MM.1S (cell line): ENCODE data around the gene SPECC1.

Source experiments
- EZH2phosphoT487 ChIP-seq: fragments of 300-600 bp; sonication (generic); IDR thresholded peaks from 2 replicates; pipeline ENCODE4 v1.6.1; 2018; ENCODE audit warnings: antibody characterized with exemption, low read length
- TF ChIP-seq, protein P1 (sequence below): fragments of 300-600 bp; sonication (generic); IDR thresholded peaks from 2 replicates; pipeline ENCODE4 v1.5.1; 2016; ENCODE audit warnings: antibody characterized with exemption, low read length, mixed read lengths

DNA sequence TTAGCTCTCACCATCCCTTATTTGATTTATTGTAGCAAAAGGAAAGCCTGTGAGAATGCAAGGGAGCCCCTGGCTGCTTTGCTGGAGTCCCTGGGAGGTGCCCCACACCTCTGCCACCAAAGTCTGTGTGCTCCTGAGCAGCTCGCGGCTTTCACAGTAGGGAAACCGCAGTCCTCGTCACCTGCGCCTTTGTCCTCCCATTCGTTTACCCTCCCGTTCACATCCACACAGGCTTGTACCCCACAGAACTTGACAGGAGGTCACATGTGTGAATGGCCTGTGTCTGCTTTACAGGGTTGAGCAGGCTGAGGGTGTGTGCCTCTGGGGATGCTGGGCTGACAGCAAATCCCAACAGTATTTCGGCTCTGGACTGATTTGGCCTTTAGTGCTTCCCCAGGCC, 305.7 kb downstream of the SPECC1 start:
- TF ChIP-seq, protein P1, sequence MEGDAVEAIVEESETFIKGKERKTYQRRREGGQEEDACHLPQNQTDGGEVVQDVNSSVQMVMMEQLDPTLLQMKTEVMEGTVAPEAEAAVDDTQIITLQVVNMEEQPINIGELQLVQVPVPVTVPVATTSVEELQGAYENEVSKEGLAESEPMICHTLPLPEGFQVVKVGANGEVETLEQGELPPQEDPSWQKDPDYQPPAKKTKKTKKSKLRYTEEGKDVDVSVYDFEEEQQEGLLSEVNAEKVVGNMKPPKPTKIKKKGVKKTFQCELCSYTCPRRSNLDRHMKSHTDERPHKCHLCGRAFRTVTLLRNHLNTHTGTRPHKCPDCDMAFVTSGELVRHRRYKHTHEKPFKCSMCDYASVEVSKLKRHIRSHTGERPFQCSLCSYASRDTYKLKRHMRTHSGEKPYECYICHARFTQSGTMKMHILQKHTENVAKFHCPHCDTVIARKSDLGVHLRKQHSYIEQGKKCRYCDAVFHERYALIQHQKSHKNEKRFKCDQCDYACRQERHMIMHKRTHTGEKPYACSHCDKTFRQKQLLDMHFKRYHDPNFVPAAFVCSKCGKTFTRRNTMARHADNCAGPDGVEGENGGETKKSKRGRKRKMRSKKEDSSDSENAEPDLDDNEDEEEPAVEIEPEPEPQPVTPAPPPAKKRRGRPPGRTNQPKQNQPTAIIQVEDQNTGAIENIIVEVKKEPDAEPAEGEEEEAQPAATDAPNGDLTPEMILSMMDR: no peak
- TF ChIP-seq EZH2phosphoT487: no peak
